K562 (cell line): Measurements from ENCODE around the gene FLCN. TPM values are rescaled to one million over a fixed set of nuclear protein-coding genes. Genes with fewer than 3 reads are reported as not detected.
A peak's percentile ranks its signal among the peaks of the same experiment; 100 is the strongest.

Experiments used
- ATF7 ChIP-seq: fragments of 450-650 bp; IDR thresholded peaks from 2 replicates; pipeline ENCODE4 v1.7.1; 2014; ENCODE audit warnings: mild to moderate bottlenecking, moderate library complexity
- CBFB ChIP-seq: sonication (generic); formaldehyde crosslinking; IDR thresholded peaks from 2 replicates; pipeline ENCODE4 v1.4.0; 2020; ENCODE audit warnings: mild to moderate bottlenecking, missing genetic modification reagents
- CHD1 ChIP-seq: fragments of 200-600 bp; sonication (generic); IDR thresholded peaks from one replicate; pipeline ENCODE4 v1.6.1; 2012; ENCODE audit warnings: mild to moderate bottlenecking, moderate library complexity, low read length, inconsistent platforms
- CHD2 ChIP-seq: IDR thresholded peaks from 2 replicates; pipeline ENCODE4 v1.6.1; 2011; ENCODE audit warnings: low read depth, low read length
- CXXC5 ChIP-seq: fragments of 250-450 bp; sonication (Bioruptor Pico); IDR thresholded peaks from 2 replicates; pipeline ENCODE4 v1.8.0; 2022; ENCODE audit warnings: inconsistent platforms, mild to moderate bottlenecking, moderate library complexity
- GTF2A2 ChIP-seq: IDR thresholded peaks from 2 replicates; pipeline ENCODE4 v1.6.1; 2016; ENCODE audit warnings: mild to moderate bottlenecking, missing genetic modification characterization, missing compliant biosample characterization
- MECOM ChIP-seq: fragments of 250-450 bp; sonication (Bioruptor Pico); IDR thresholded peaks from 2 replicates; pipeline ENCODE4 v1.8.0; 2022; ENCODE audit warnings: inconsistent platforms
- MXI1 ChIP-seq: IDR thresholded peaks from 2 replicates; pipeline ENCODE4 v1.6.1; 2011; ENCODE audit warnings: low read depth, mild to moderate bottlenecking, improper control_type of control experiment, low read length
- PCBP1 ChIP-seq: fragments of 200-400 bp; formaldehyde crosslinking; IDR thresholded peaks from 2 replicates; pipeline ENCODE4 v1.6.1; 2018; ENCODE audit warnings: mild to moderate bottlenecking, low read depth, low read length; ENCODE audit not compliant: poor library complexity, severe bottlenecking
- POLR2B ChIP-seq: fragments of 450-650 bp; IDR thresholded peaks from 2 replicates; pipeline ENCODE4 v1.6.1; 2018; ENCODE audit warnings: low read depth; ENCODE audit not compliant: partially characterized antibody
- RAD51 ChIP-seq: fragments of 450-650 bp; IDR thresholded peaks from 2 replicates; pipeline ENCODE4 v1.7.1; 2016; ENCODE audit warnings: low read depth, mild to moderate bottlenecking, borderline replicate concordance
- SIX5 ChIP-seq, 2 experiments: IDR thresholded peaks; 2 replicates each; pipeline ENCODE4 v1.6.1; 2011; ENCODE audit warnings: low read length in 2 of 2, borderline replicate concordance in 1 of 2, low read depth in 1 of 2, mild to moderate bottlenecking in 1 of 2, moderate library complexity in 1 of 2; ENCODE audit not compliant: insufficient read depth in 1 of 2
- SMAD1 ChIP-seq: fragments of 150-350 bp; IDR thresholded peaks from 2 replicates; pipeline ENCODE4 v1.6.1; 2014; ENCODE audit warnings: low read length, low read depth; ENCODE audit not compliant: partially characterized antibody
- SMAD4 ChIP-seq: fragments of 250-450 bp; sonication (Bioruptor Pico); conservative IDR thresholded peaks from 2 replicates; pipeline ENCODE4 v1.8.0; 2021; ENCODE audit warnings: inconsistent platforms, mild to moderate bottlenecking, moderate library complexity
- SMARCA4 ChIP-seq: fragments of 450-650 bp; IDR thresholded peaks from 2 replicates; pipeline ENCODE4 v1.6.1; 2016
- SREBF1 ChIP-seq: fragments of 150-350 bp; IDR thresholded peaks from 2 replicates; pipeline ENCODE4 v1.6.1; 2014; ENCODE audit warnings: antibody characterized with exemption, low read depth, low read length, borderline replicate concordance
- TBP ChIP-seq: optimal IDR thresholded peaks from 2 replicates; pipeline ENCODE3; 2011; ENCODE audit warnings: low read depth, low read length, improper control_type of control experiment
- YY1 ChIP-seq, 3 experiments: IDR thresholded peaks; 2 replicates each; pipeline ENCODE4 v1.6.1; 2011; ENCODE audit warnings: low read length in 2 of 3, mild to moderate bottlenecking in 2 of 3, moderate library complexity in 2 of 3, borderline replicate concordance in 1 of 3, control low read depth in 1 of 3, low read depth in 1 of 3; ENCODE audit not compliant: insufficient read depth in 3 of 3, insufficient replicate concordance in 2 of 3, control insufficient read depth in 1 of 3, insufficient read length in 1 of 3; ENCODE audit errors: extremely low read depth in 1 of 3
- ZNF224 ChIP-seq: sonication (generic); formaldehyde crosslinking; IDR thresholded peaks from 2 replicates; pipeline ENCODE4 v1.8.0; 2022; ENCODE audit warnings: mild to moderate bottlenecking, missing genetic modification reagents
- ZNF586 ChIP-seq: fragments of 450-650 bp; formaldehyde crosslinking; conservative IDR thresholded peaks from 2 replicates; pipeline ENCODE4 v1.4.0; 2020; ENCODE audit warnings: mild to moderate bottlenecking, moderate library complexity
- ZNF75A ChIP-seq: fragments of 450-650 bp; formaldehyde crosslinking; IDR thresholded peaks from 2 replicates; pipeline ENCODE4 v1.4.0; 2020; ENCODE audit warnings: mild to moderate bottlenecking
- polyA plus RNA-seq, 8 experiments: library from polyadenylated mRNA; depleted of rRNA in 4 of 8; stranded (reverse) in 5 of 8; unstranded in 3 of 8; fragments of >200 nt; fragmentation: Nextera tagmentation in 2 of 8; fragmentation: Illumina TruSeq in 1 of 8; extraction: Ambion mirVana in 2 of 8; extraction: Trizol in 1 of 8; gene quantifications; 2 replicates each; pipeline versions ENCODE4 v1.2.1 to v1.2.3, GENCODE V29; 2011 to 2014; ENCODE audit warnings: inconsistent platforms in 1 of 8, missing spikeins in 1 of 8
- total RNA-seq, 7 experiments: library from RNA; depleted of rRNA in 6 of 7; stranded (reverse); fragments of >200 nt in 6 of 7; fragmentation: Illumina TruSeq in 2 of 7; extraction: Trizol in 2 of 7; gene quantifications; 2 replicates each; pipeline versions ENCODE4 v1.2.1 to v1.2.3, GENCODE V29; 2011 to 2021; ENCODE audit warnings: low replicate concordance in 1 of 7
- TF ChIP-seq, protein P1 (sequence below): fragments of 450-650 bp; formaldehyde crosslinking; IDR thresholded peaks from 2 replicates; pipeline ENCODE4 v1.4.0; 2020; ENCODE audit warnings: mild to moderate bottlenecking, mixed read lengths
- TF ChIP-seq, protein P2 (sequence below), 2 experiments: IDR thresholded peaks; 2 replicates each; pipeline ENCODE4 v1.6.1; 2011; ENCODE audit warnings: borderline replicate concordance in 1 of 2, control low read depth in 1 of 2, low read depth in 1 of 2, low read length in 1 of 2, mild to moderate bottlenecking in 1 of 2, mixed read lengths in 1 of 2, moderate library complexity in 1 of 2; ENCODE audit not compliant: insufficient read depth in 1 of 2, insufficient read length in 1 of 2, poor library complexity in 1 of 2, severe bottlenecking in 1 of 2; ENCODE audit errors: extremely low read depth in 1 of 2
- TF ChIP-seq, protein P3 (sequence below): fragments of 250-450 bp; sonication (Bioruptor Pico); IDR thresholded peaks from 2 replicates; pipeline ENCODE4 v1.5.0; 2021

FLCN gene
- total and polyA plus RNA-seq, 9 of the 15 experiments (the other 6 are each of a cell fraction or from before 2014, with no cell fraction given): 1.6 to 33.5 (median 10.9) TPM

DNA sequence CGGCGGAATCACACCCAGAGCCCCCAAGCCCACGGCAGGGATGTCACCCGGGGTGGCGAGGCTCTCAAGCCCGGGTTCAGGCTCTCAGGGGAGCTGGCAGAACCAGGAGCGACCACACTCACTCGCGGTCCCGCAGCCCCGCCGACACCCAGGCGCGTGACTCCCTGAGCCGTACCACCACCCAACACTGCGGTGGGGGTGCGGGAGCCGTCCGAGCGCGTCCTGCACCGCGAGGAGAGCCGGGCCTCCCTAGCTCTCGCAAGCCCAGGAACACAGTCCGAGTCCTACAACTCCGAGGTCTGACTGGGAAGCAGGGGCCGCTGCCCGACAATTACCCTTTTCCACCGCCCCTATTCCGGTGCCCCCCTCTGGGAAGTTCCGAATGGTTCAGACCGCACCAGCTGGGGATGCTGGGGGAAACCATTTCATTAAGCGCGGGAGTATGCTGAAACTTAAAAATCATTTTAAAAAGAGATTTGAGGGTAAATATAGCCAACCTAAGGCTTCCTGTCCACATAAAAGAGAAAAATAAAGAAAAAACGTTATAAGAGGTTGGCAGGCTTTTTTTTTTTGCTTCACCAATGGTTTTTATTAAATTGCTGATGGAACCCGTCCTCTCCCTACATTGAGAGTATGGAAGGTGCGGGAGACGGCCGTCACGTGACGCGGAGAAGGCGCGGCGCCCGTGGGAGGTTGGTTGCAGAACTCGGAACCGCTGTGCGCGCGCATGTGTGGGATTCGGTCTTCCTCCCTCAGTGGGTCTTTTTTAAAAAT is at the start of gene FLCN (continued):
- TF ChIP-seq ZNF586 (CRISPR knock-in tag) (no peak), CHD2 (no peak; the same call in 1 of the 2 replicates), CXXC5 (CRISPR knock-in tag) (peak; percentile 80), SIX5 (IDR thresholded peaks at IDR 0.05; ENCODE audit: borderline replicate concordance in 1 of 2, insufficient read depth in 1 of 2, low read depth in 1 of 2, low read length in 2 of 2) (peak in 1 of 2 experiments; percentile 31; a peak in 2 of 4 replicates), SREBF1 (peak; percentile 21; the same call in 1 of the 2 replicates), ATF7 (peak; percentile 100), SMAD4 (CRISPR knock-in tag) (peak; percentile 13; the same call in 1 of the 2 replicates), PCBP1 (peak; percentile 52), MXI1 (0 out of 2 replicates have a peak, but pooled peaks have one; percentile 25), SMAD1 (no peak), MECOM (CRISPR knock-in tag) (no peak), YY1 (IDR thresholded peaks at IDR 0.05; ENCODE audit: borderline replicate concordance in 1 of 3, control insufficient read depth in 1 of 3, extremely low read depth in 1 of 3, insufficient read depth in 3 of 3, insufficient read length in 1 of 3, insufficient replicate concordance in 2 of 3, low read depth in 1 of 3, low read length in 2 of 3) (no peak), POLR2B (peak; percentile 56), ZNF224 (no peak), ZNF75A (CRISPR knock-in tag) (no peak), SMARCA4 (0 out of 2 replicates have a peak, but pooled peaks have one; percentile 19), GTF2A2 (tag) (no peak), CBFB (peak; percentile 94), RAD51 (peak; percentile 98), CHD1 (no peak), TBP (peak; percentile 64)
- TF ChIP-seq, protein P1, sequence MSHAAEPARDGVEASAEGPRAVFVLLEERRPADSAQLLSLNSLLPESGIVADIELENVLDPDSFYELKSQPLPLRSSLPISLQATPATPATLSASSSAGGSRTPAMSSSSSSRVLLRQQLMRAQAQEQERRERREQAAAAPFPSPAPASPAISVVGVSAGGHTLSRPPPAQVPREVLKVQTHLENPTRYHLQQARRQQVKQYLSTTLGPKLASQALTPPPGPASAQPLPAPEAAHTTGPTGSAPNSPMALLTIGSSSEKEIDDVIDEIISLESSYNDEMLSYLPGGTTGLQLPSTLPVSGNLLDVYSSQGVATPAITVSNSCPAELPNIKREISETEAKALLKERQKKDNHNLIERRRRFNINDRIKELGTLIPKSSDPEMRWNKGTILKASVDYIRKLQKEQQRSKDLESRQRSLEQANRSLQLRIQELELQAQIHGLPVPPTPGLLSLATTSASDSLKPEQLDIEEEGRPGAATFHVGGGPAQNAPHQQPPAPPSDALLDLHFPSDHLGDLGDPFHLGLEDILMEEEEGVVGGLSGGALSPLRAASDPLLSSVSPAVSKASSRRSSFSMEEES (CRISPR knock-in tag): peak; percentile 99
- TF ChIP-seq, protein P2, sequence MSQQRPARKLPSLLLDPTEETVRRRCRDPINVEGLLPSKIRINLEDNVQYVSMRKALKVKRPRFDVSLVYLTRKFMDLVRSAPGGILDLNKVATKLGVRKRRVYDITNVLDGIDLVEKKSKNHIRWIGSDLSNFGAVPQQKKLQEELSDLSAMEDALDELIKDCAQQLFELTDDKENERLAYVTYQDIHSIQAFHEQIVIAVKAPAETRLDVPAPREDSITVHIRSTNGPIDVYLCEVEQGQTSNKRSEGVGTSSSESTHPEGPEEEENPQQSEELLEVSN (IDR thresholded peaks at IDR 0.05; ENCODE audit: borderline replicate concordance in 1 of 2, extremely low read depth in 1 of 2, insufficient read depth in 1 of 2, insufficient read length in 1 of 2, low read depth in 1 of 2, low read length in 1 of 2, poor library complexity in 1 of 2, severe bottlenecking in 1 of 2): peak in 1 of 2 experiments; percentile 39
- TF ChIP-seq, protein P3, sequence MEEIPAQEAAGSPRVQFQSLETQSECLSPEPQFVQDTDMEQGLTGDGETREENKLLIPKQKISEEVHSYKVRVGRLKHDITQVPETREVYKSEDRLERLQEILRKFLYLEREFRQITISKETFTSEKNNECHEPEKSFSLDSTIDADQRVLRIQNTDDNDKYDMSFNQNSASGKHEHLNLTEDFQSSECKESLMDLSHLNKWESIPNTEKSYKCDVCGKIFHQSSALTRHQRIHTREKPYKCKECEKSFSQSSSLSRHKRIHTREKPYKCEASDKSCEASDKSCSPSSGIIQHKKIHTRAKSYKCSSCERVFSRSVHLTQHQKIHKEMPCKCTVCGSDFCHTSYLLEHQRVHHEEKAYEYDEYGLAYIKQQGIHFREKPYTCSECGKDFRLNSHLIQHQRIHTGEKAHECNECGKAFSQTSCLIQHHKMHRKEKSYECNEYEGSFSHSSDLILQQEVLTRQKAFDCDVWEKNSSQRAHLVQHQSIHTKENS: no peak
